NOMO-1 (cell line): Measurements from ENCODE around the gene TSPEAR.

Experiments used
- DNase-seq, 2 experiments: peaks; one replicate each; lab custom pipeline; 2025; ENCODE audit not compliant: unreplicated experiment in 2 of 2; lab: John Stamatoyannopoulos, UW

The TSPEAR gene

GRCh38 chr21:44496564-44497550 is 214.5 kb downstream of the TSPEAR start:
- DNase-seq, result no peak

DNA sequence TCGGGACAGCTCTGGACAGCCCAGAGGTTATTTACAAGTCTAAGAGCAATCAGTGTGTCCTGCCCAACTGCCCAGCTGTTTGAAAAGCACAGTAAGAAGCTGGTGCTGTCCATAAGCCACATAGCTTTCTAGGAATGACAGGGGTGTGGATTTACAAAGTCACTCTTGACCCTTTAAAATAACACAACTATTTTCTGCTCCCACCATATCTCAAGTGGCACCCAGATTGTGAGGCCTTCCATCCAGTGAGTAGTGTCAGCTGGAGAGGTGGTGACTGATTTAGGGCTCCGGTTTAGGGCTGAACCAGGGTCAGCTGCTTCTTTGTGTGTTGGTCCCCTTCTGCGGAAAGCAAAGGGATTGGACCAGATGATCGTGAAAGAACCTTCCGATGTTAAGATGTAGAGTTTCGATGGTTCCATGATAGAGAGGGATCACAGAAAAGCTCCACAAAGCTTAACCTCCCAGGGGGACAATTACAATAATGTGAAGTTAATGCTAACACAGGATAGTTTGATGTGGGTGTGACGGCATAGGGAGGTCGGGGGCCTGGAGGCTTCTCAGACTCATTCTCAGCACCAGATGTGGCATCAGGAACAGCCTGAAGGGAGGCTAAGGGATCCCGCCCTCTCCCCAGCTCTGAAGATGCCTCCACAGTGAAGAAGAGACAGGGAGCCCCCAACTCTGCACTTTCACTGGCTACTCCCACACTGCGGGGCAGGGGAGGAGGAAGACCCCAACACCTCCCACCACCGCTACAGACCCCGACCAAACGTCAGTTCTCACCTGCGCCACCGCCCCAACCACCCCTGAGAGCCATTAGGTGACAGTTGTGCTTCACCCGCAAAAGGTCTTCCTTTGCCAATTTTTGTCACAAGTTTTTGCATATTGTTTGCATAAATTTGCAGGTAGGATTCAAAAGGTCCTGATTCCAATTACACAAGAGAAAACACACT is 215.5 kb downstream of the TSPEAR start:
- DNase-seq, result no peak

DNA sequence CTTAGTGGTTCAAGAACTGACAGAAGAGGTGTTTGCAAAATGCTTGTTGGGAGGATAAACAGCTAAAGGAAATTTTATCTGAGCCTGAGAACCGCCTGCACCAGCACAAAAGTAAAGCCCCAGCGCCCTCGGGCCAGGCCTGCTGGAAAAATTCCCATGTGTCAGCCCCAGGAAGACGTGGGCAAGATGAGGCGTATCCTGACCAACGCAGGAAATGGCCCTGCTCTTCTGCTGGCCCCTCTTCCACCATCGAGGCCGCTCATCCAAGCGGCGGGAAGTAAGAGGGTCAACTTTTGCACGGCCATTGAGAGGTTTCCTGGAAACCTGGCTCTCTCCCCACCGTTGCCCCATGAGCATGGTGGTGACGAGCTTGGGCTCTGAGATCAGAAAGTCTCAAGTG is 216.4 kb downstream of the TSPEAR start:
- DNase-seq, result no peak

DNA sequence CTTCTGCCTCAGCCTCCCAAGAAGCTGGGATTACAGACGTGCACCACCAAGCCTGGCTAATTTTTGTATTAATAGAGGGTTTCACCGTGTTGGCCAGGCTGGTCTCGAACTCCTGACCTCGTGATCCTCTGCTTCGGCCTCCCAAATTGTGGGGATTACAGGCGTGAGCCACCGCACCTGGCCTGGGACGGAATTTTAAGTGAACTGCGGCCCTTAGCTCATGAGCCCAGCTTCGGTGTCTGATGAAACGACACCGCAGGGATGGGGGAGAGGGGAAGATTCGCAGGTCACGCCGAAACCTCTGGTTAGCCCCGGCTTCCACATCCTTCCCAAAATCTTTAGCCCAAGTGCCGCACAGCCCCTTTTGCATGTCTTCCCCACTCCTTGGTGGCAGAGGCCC is 217.0 kb downstream of the TSPEAR start:
- DNase-seq, result no peak

GRCh38 chr21:44492567-44493385 is 218.6 kb downstream of the TSPEAR start:
- no peak for DNase-seq

DNA sequence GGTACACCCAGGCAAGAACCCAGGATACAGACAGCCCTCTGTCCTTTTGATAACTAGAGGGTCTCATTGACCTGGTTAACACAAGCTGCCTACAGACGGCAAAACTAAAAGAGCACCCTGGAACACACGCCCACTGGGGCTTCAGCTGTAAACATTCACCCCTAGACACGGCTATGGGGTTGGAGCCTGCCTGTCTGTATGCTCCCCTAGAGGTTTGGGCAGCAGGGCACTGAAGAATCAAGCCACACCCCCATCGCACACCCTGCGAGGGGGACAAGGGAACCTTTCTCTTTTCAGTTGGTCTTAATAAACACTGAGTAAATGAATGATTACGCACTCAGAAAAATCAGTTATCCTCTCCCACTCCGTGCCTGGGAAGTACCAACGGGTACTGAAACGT is 220.6 kb downstream of the TSPEAR start:
- no peak for DNase-seq

DNA sequence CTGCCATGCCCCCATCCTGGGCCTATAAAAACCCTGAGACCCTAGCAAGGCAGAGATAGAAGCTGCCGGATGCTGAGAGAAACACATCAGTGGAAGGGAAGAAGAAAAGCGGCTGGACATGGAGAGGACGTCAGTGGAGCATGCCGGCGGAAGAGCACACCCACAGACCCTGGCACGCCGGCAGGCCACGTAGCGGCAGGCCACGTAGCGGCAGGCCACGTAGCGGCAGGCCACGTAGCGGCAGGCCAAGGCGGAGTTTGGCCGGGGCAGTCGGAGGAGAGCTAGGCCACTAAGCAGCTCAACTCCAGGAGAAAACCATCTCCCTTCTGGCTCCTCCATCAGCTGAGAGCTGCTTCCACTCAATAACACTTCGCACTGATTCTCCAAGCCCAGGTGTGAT is 221.0 kb downstream of the TSPEAR start:
- DNase-seq, result no peak

GRCh38 chr21:44489962-44490361 is 221.4 kb downstream of the TSPEAR start:
- DNase-seq, result no peak

GRCh38 chr21:44487831-44488230 is 223.5 kb downstream of the TSPEAR start:
- no peak for DNase-seq

GRCh38 chr21:44486302-44486701 is 225.1 kb downstream of the TSPEAR start:
- no peak for DNase-seq

DNA sequence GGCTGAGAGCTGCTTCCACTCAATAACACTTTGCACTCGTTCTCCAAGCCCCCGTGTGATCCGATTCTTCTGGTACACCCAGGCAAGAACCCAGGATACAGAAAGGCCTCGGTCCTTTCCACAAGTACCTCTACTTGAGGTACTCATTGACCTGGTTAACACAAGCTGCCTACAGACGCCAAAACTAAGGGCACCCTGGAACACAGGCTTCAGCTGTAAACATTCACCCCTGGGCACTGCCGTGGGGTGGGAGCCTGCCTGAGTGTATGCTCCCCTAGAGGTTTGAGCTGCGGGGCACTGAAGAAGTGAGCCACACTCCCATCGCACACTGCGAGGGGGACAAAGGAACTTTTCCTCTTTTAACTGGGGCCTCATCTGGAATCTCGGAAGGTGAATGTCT is 225.6 kb downstream of the TSPEAR start:
- DNase-seq, result peak in 1 of 2 experiments; percentile 59

GRCh38 chr21:44485254-44485793 is 226.0 kb downstream of the TSPEAR start:
- peak; percentile 75 to 78 for DNase-seq

DNA sequence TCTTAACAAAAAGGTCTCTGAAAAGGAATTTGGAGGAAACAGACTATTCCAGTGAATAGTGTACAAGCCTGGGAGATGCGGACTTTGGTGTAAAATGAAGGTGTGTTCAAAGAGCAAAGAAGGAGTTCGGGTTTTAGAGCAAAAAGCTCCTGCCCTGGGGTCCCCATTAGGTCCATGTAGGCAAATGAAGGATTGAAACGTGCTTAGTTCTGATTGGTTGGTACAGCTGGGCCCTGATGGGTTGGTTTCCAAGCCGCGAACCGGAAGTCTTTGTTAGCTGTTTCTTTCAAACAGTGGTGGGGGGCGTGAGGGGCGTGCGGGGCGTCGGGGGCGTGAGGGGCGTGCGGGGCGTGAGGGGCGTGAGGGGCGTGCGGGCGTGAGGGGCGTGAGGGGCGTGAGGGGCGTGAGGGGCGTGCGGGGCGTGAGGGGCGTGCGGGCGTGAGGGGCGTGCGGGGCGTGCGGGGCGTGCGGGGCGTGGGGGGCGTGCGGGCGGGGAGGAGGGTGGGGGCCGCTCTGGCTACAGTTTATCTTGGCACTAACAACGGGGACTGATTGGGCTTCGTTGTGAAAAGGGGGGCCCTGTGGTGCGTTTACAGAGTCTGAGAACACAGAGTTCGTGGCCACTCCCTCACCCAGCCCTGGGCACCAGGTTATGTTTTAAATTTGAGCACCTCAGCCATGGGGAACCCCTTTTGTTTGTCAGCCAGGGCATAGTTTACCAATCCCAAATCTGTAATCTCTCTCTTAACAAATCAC is 226.7 kb downstream of the TSPEAR start:
- no peak for DNase-seq

DNA sequence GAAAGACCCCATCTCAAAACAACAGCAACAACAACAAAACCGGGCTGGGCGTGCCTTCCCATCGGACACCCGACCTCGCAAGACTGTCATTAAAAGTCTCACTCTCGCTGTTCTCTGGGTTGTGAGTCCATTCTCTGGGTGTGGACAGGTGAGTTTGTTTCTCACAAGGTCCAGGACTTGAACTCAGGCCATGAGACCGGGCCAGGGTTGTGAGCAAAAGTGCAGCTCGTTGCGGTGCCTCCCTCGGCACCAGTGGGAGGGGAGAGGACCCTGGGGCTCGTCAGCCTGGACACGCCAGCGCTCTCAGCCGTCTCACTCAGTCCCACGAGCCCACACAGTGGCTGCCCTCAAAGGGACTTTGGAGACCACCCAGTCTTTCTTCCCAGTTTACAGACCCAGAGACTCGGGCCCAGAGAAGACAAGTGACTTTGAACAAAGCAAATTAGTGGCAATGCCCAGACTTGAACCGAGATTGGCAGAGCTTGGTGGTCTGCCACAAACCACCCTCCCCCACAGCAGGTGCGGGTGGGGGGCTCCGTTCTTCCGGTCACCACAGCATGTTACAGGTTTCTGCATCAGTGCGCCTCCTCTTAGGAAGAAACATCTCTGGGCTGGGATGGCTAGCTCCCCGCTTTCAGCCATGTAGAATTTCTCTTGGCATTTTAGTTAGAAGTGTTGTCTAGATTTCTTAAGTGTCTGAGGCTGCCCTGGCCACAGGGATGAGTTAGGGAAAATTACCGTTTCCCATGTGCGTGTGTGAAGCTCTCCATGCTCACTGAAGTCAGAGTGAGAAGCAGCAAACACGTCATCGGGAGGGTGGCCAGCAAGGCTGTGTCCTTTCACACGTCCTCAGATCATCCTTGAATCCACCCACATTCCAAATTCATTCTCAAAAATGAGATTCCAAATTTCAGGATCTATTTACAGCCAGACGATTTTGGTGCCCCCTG is 227.8 kb downstream of the TSPEAR start:
- DNase-seq, result no peak

DNA sequence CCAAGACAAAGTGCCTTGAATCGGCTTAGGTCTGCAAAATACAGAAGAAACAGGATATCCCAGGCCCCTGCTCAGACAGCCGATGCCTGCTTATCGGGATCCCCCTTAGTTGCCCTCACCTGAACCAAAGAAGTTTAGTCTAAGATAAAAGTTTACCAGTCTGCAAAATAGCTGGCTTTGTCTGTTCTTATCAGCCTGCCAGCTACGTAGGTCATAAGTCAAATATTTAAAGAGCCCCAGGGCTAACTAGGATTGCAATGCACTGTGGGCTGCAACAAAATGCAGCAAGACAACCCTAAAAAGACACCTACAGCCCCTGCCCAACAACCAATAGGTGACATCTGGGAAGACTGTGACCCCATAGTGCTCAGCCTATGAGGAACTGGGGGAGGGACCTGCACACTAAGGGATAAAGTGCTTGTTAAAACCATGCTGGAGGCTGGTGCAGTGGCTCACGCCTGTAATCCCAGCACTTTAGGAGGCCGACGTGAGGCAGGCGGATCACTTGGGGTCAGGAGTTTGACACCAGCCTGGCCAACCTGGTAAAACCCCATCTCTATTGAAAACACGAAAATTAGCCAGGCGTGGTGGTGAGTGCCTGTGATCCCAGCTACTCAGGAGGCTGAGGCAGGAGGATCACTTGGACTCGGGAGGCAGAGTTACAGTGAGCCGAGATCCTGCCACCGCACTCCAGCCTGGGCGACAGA is 228.6 kb downstream of the TSPEAR start:
- no peak for DNase-seq

GRCh38 chr21:44480200-44481053 is 230.9 kb downstream of the TSPEAR start:
- DNase-seq, result no peak
